Activated CD4-positive, alpha-beta T cell treated with anti-CD3 and anti-CD28 coated beads for 36 hours (primary cell): ENCODE measurements around the gene HEXA. TPM values are rescaled to one million over a fixed set of nuclear protein-coding genes. Genes with fewer than 3 reads are reported as not detected.

Source experiments
- ATAC-seq: fragments of 200-7000 bp; cut with Tn5 transposase; one replicate; pipeline ENCODE4 v1.10.0; 2021; ENCODE audit warnings: mild to moderate bottlenecking, moderate library complexity
- CTCF ChIA-PET: fragments of 350-600 bp; sonication (Branson Sonifier 250); formaldehyde crosslinking; loops from one replicate; lab custom pipeline; 2021; ENCODE audit warnings: antibody characterized with exemption; lab: Charles Lee
- POLR2A ChIA-PET: fragments of 350-600 bp; sonication (Branson Sonifier 250); formaldehyde crosslinking; loops from one replicate; lab custom pipeline; 2021; ENCODE audit warnings: antibody characterized with exemption, inconsistent platforms; lab: Charles Lee
- DNase-seq: peaks from one replicate; pipeline ENCODE4 v3.0.0-alpha.2; 2020
- H3K27ac Mint-ChIP-seq: one replicate; pipeline ENCODE4 v1.8.0; 2021; ENCODE audit warnings: mixed read lengths
- H3K27me3 Mint-ChIP-seq: one replicate; pipeline ENCODE4 v1.8.0; 2021; ENCODE audit warnings: mixed read lengths
- H3K36me3 Mint-ChIP-seq: one replicate; pipeline ENCODE4 v1.8.0; 2021; ENCODE audit warnings: low read depth, mixed read lengths
- H3K4me1 Mint-ChIP-seq: one replicate; pipeline ENCODE4 v1.8.0; 2021; ENCODE audit warnings: mixed read lengths
- H3K4me3 Mint-ChIP-seq: one replicate; pipeline ENCODE4 v1.8.0; 2021; ENCODE audit warnings: mild to moderate bottlenecking, moderate library complexity, mixed read lengths
- H3K9me3 Mint-ChIP-seq: one replicate; pipeline ENCODE4 v1.8.0; 2021; ENCODE audit warnings: low read depth, mixed read lengths
- intact Hi-C, 2 experiments: fragments of 100-400 bp; cut with DNase I in 1 of 2; cut with micrococcal nuclease in 1 of 2; formaldehyde crosslinking; loops; one replicate each; pipeline versions ENCODE4 v1.14.2 to v1.15.1; 2022 to 2024; cut with DNase I, micrococcal nuclease
- total RNA-seq, 2 experiments: library from RNA; stranded (reverse); gene quantifications; one replicate each; pipeline ENCODE4 v1.2.3, GENCODE V29; 2021

Gene HEXA
- total RNA-seq, 2 experiments from 2014 or later = 38.8 to 54.2 TPM

DNA sequence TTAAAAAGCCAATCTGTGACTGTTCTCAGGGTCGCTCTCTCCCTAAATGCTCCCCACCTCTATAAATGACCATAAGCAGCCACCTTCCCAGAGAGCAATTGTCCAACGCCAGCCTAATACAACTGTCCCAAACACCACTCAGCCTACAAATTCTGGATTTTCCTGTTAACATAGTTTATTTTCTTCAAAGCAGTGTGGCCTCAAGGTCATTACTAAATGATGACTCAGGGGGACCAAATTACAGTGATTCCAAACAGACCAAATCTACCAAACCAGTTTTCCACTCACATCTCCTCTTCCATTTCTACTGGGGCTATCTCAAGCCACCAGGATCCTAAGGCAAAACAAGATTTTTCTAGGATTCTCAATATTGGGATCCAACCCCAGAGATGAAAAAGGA, 22.5 kb downstream of the HEXA start:
- H3K9me3 Mint-ChIP-seq = no peaks in the 10 kb centered on the region
- no peak overlapping the region for H3K27ac Mint-ChIP-seq
- no peaks in the 10 kb centered on the region for H3K27me3 Mint-ChIP-seq
- peaks cover 20% of the 10 kb centered on the region for H3K36me3 Mint-ChIP-seq
- ChIA-PET POLR2A (no interaction called here), CTCF (no interaction called here)
- H3K4me3 Mint-ChIP-seq = no peak overlapping the region
- DNase-seq = no peak
- intact Hi-C loops = no loop called here
- H3K4me1 Mint-ChIP-seq = no peaks in the 10 kb centered on the region
- no peak for ATAC-seq

DNA sequence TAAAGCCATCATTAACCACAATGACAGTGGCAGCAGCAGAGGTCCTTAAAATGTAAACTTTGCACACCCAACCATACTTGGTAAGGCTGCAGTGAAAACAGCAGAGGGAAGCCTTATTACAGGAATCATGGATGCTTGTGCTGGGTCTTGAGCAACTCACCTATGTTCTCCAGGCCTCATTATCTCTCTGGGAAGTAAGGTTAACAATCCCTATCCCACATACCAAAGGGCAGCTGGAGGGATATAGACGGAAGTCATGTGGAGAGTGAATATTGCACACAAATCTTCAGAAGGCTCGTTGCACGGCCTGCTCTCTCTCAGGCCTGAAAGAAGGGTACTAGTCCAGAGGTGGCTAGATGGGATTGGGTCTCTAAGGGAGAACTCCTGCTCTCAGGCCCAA, 30.0 kb downstream of the HEXA start:
- no peaks in the 10 kb centered on the region for H3K4me1 Mint-ChIP-seq
- H3K36me3 Mint-ChIP-seq = peaks cover 13% of the 10 kb centered on the region
- H3K9me3 Mint-ChIP-seq = no peaks in the 10 kb centered on the region
- intact Hi-C loops = no loop called here
- ATAC-seq = no peak
- no peak overlapping the region for H3K4me3 Mint-ChIP-seq
- ChIA-PET POLR2A (no interaction called here), CTCF (no interaction called here)
- no peaks in the 10 kb centered on the region for H3K27me3 Mint-ChIP-seq
- DNase-seq = no peak
- H3K27ac Mint-ChIP-seq = no peak overlapping the region

DNA sequence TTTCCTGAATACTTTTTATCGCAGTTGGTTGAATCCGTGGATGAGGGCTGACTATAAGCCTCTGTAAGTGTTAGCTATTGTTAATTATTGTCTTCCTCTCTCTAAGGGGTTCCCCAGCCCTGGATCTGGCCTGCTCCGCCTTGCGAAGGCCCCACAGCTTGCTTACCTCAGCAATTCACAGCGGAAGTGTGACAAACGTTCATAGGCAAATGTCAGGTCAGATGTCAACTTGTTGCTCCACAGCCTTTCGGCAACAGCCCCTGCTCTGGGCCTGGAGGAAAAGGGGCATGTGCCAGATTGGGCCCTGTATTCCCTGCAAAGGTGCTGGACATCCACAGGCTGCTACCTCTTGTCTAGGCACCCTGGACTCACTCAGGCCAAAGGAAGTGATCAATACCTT, 30.5 kb downstream of the HEXA start:
- POLR2A ChIA-PET = no interaction called here
- peaks cover 13% of the 10 kb centered on the region for H3K36me3 Mint-ChIP-seq
- H3K4me3 Mint-ChIP-seq = no peak overlapping the region
- H3K9me3 Mint-ChIP-seq = no peaks in the 10 kb centered on the region
- CTCF ChIA-PET = no interaction called here
- H3K4me1 Mint-ChIP-seq = no peaks in the 10 kb centered on the region
- DNase-seq = no peak
- intact Hi-C loops = no loop called here
- ATAC-seq = no peak
- no peaks in the 10 kb centered on the region for H3K27me3 Mint-ChIP-seq
- H3K27ac Mint-ChIP-seq = no peak overlapping the region

DNA sequence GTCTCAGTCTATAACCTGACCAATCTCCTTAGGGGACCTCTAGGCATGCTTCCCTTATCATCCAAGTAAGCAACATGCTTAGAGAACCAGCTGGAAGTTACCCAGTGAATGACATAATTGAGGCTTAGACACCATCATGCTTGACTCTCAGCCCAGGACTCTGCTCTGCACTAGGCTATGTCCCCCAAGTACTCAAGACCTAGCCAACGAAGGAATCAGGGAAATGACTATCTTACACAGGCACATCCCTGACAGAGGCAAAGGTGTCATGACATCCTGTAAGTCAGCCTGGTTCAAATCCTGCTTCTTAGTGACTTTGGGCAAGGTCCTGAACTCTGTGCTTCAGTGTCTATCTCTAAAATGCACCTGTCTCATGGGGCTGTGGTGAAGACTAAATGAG, 31.2 kb downstream of the HEXA start:
- intact Hi-C loops = no loop called here
- Mint-ChIP-seq H3K4me1 (no peaks in the 10 kb centered on the region), H3K36me3 (peaks cover 13% of the 10 kb centered on the region), H3K27me3 (no peaks in the 10 kb centered on the region), H3K9me3 (no peaks in the 10 kb centered on the region), H3K4me3 (no peak overlapping the region), H3K27ac (no peak overlapping the region)
- ChIA-PET CTCF (no interaction called here), POLR2A (no interaction called here)
- no peak for ATAC-seq
- DNase-seq = no peak

- ChIA-PET POLR2A (no interaction called here), CTCF (no interaction called here)
- Mint-ChIP-seq H3K4me3 (no peak overlapping the region), H3K36me3 (peaks cover 15% of the 10 kb centered on the region), H3K27ac (no peak overlapping the region), H3K27me3 (no peaks in the 10 kb centered on the region), H3K9me3 (no peaks in the 10 kb centered on the region), H3K4me1 (no peaks in the 10 kb centered on the region)
- no peak for ATAC-seq
- peak; percentile 52 for DNase-seq
- intact Hi-C loops = no loop called here
Measured at GRCh38 chr15:72342385-72342784, 33.4 kb downstream of the HEXA start.

DNA sequence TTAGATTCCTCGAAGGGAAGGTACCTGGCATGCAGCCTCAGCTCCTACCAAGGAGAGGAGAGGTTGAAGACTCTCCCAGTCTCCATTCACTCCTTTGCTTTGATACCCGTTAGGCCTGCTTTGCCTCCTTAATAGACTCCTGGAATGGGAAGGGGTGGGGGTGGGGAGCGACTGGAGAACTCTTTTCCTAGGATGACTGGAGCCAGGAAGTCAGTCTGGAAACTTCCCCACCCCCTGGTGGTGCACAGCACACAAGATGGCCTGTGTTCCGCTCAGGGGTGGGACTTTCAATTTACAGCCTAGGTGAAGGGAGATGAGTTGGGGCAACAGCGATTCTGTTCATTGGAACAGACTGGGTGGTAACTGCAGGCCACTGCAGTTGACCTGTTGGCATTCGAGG, 34.5 kb downstream of the HEXA start:
- Mint-ChIP-seq H3K9me3 (no peaks in the 10 kb centered on the region), H3K27ac (no peak overlapping the region), H3K4me3 (no peak overlapping the region), H3K36me3 (peaks cover 10% of the 10 kb centered on the region), H3K4me1 (no peaks in the 10 kb centered on the region), H3K27me3 (no peaks in the 10 kb centered on the region)
- ATAC-seq = no peak
- intact Hi-C loops = no loop called here
- no peak for DNase-seq
- CTCF ChIA-PET = no interaction called here
- POLR2A ChIA-PET = no interaction called here

- Mint-ChIP-seq H3K27ac (no peak overlapping the region), H3K9me3 (no peaks in the 10 kb centered on the region), H3K36me3 (peaks cover 9% of the 10 kb centered on the region), H3K27me3 (no peaks in the 10 kb centered on the region), H3K4me3 (no peak overlapping the region), H3K4me1 (no peaks in the 10 kb centered on the region)
- intact Hi-C loops = no loop called here
- CTCF ChIA-PET = interaction anchor here (1.3 kb wide), 1 partner anchor 27 kb away, joined by 8 read pairs; no protein-coding TSS in a partner anchor
- no peak for ATAC-seq
- DNase-seq = no peak
- POLR2A ChIA-PET = interaction anchor here (0.6 kb wide), 1 partner anchor 202 kb away, joined by 9 read pairs; no protein-coding TSS in a partner anchor
Measured at GRCh38 chr15:72340366-72340765, 35.4 kb downstream of the HEXA start.

- intact Hi-C loops = no loop called here
- no peak overlapping the region for H3K27ac Mint-ChIP-seq
Measured at GRCh38 chr15:72339777-72340177, 36.0 kb downstream of the HEXA start.

DNA sequence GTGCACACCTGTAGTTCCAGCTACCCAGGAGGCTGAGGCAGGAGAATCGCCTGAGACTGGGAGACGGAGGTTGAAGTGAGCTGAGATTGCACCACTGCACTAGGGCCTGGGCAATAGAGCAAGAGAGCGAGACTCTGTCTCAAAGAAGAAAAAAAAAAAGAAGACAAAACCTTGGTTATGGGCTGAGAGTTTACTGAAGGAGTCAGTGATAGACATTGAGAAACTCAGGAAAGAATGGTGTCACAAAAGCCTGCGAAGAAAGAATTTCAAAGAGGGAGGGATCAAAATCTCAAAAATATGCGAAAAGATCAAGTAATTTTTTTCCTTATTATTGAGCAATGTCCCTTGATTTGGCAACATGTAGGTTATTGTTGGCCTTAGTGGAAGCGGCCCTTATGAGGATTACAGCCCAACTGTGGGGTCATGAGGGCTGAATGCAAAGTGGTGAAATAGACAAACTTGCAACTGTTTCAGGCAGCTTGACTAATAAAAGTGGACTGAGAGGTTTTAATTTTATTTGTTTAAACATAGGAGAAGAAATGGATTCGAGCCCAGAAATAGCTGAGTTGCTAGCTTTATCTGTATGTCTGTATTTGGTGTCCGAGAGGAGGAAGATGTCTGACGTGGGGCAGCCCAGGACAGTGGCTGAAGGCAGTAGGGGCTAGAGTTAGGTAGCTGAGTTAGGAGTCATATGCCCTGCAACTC, 37.0 kb downstream of the HEXA start:
- Mint-ChIP-seq H3K4me1 (no peaks in the 10 kb centered on the region), H3K9me3 (no peaks in the 10 kb centered on the region), H3K27me3 (no peaks in the 10 kb centered on the region), H3K27ac (no peak overlapping the region), H3K36me3 (peaks cover 7% of the 10 kb centered on the region), H3K4me3 (no peak overlapping the region)
- ATAC-seq = no peak
- intact Hi-C loops = no loop called here
- ChIA-PET POLR2A (no interaction called here), CTCF (interaction anchor here (0.9 kb wide), 1 partner anchor 38 kb away, joined by 3 read pairs; no protein-coding TSS in a partner anchor)
- DNase-seq = no peak

More at GRCh38 chr15:72339777-72340177, 36.0 kb downstream of the HEXA start:
- Mint-ChIP-seq H3K4me3 (no peak overlapping the region), H3K36me3 (peaks cover 7% of the 10 kb centered on the region), H3K9me3 (no peaks in the 10 kb centered on the region), H3K4me1 (no peaks in the 10 kb centered on the region), H3K27me3 (no peaks in the 10 kb centered on the region)
- ChIA-PET POLR2A (no interaction called here), CTCF (interaction anchor here (1.3 kb wide), 1 partner anchor 26 kb away, joined by 8 read pairs; no protein-coding TSS in a partner anchor)
- ATAC-seq = no peak
- no peak for DNase-seq

GRCh38 chr15:72338148-72338547, 37.7 kb downstream of the HEXA start:
- no peaks in the 10 kb centered on the region for H3K4me1 Mint-ChIP-seq
- H3K4me3 Mint-ChIP-seq = no peak overlapping the region
- ATAC-seq = no peak
- ChIA-PET POLR2A (no interaction called here), CTCF (interaction anchor here (0.9 kb wide), 1 partner anchor 39 kb away, joined by 3 read pairs; no protein-coding TSS in a partner anchor)
- H3K9me3 Mint-ChIP-seq = no peaks in the 10 kb centered on the region
- intact Hi-C loops = no loop called here
- no peak for DNase-seq
- peaks cover 7% of the 10 kb centered on the region for H3K36me3 Mint-ChIP-seq
- no peaks in the 10 kb centered on the region for H3K27me3 Mint-ChIP-seq
- no peak overlapping the region for H3K27ac Mint-ChIP-seq

DNA sequence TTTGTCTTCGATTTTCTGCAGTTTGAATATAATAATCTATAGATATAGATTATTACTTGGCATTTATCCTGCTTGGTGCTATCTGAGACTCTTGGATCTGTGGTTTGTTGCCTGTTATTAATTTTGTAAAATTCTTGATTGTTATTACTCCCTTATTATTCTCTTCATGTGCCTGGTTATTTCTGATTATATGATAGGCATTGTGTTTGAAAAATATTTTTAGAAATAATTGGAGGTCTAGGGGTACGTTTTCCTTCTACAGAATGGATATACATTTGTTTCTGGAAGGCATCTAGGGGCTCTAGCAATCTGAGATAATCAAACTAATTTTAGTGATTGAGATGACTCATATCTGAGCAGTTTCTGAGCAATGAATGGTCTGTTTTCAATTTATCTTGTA, 41.0 kb downstream of the HEXA start:
- Mint-ChIP-seq H3K9me3 (no peaks in the 10 kb centered on the region), H3K4me3 (no peak overlapping the region), H3K27ac (no peak overlapping the region), H3K4me1 (no peaks in the 10 kb centered on the region), H3K36me3 (peaks cover 7% of the 10 kb centered on the region), H3K27me3 (no peaks in the 10 kb centered on the region)
- intact Hi-C loops = no loop called here
- ATAC-seq (no peak), DNase-seq (no peak)
- CTCF ChIA-PET = no interaction called here
- POLR2A ChIA-PET = no interaction called here

DNA sequence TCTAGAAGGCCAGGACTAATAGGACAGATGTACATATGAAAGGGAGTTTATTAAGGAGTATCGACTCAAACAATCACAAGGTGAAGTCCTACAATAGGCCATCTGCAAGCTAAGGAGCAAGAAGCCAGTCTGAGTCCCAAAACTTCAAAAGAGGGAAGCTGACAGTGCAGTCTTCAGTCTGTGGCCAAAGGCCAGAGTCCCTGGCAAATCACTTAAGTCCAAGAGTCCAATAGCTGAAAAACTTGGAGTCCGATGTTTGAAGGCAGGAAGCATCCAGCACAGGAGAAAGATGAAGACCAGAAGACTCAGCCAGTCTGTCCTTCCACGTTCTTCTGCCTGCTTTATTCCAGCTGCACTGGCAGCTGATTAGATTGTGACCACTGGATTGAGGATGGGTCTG, 44.8 kb downstream of the HEXA start:
- Mint-ChIP-seq H3K4me3 (no peak overlapping the region), H3K4me1 (no peaks in the 10 kb centered on the region), H3K27me3 (no peaks in the 10 kb centered on the region), H3K9me3 (no peaks in the 10 kb centered on the region), H3K27ac (no peak overlapping the region), H3K36me3 (peaks cover 10% of the 10 kb centered on the region)
- intact Hi-C loops = no loop called here
- DNase-seq = no peak
- no peak for ATAC-seq
- CTCF ChIA-PET = no interaction called here
- POLR2A ChIA-PET = no interaction called here
